WERI-Rb-1 (cell line): ENCODE results near the gene LRRC8B.
"Not testable (repeated sequence)": the region's sequence is repeated elsewhere in the genome, so short reads cannot be mapped to it uniquely, and the experiment has no call there.

Source experiments
- DNase-seq: peaks from one replicate; pipeline ENCODE4 v3.0.0-alpha.2; 2020
- H3K27ac ChIP-seq: fragments of 250-450 bp; sonication (Bioruptor Pico); 2 replicates; pipeline ENCODE4 v1.5.1; 2020; ENCODE audit warnings: mild to moderate bottlenecking, moderate library complexity
- H3K27me3 ChIP-seq: fragments of 250-450 bp; sonication (Bioruptor Pico); 2 replicates; pipeline ENCODE4 v1.5.1; 2021; ENCODE audit warnings: mild to moderate bottlenecking, low read depth, moderate library complexity; ENCODE audit not compliant: insufficient read depth, severe bottlenecking
- H3K36me3 ChIP-seq: fragments of 250-450 bp; sonication (Bioruptor Pico); 2 replicates; pipeline ENCODE4 v1.5.1; 2020; ENCODE audit warnings: mild to moderate bottlenecking, moderate library complexity
- H3K4me3 ChIP-seq: 2 replicates; pipeline ENCODE4 v1.5.1; 2011; ENCODE audit warnings: low read depth, mild to moderate bottlenecking, control low read depth, low read length
- H3K9me3 ChIP-seq: fragments of 250-450 bp; sonication (Bioruptor Pico); 2 replicates; pipeline ENCODE4 v1.5.1; 2021; ENCODE audit warnings: mild to moderate bottlenecking, moderate library complexity; ENCODE audit not compliant: severe bottlenecking
- TF ChIP-seq, protein P1 (sequence below): IDR thresholded peaks from 2 replicates; pipeline ENCODE4 v1.5.1; 2011; ENCODE audit warnings: low read depth, mild to moderate bottlenecking, control low read depth, inconsistent platforms, low read length

Gene LRRC8B

GRCh38 chr1:89584211-89584610, 59.6 kb downstream of the LRRC8B start:
- TF ChIP-seq, protein P1, sequence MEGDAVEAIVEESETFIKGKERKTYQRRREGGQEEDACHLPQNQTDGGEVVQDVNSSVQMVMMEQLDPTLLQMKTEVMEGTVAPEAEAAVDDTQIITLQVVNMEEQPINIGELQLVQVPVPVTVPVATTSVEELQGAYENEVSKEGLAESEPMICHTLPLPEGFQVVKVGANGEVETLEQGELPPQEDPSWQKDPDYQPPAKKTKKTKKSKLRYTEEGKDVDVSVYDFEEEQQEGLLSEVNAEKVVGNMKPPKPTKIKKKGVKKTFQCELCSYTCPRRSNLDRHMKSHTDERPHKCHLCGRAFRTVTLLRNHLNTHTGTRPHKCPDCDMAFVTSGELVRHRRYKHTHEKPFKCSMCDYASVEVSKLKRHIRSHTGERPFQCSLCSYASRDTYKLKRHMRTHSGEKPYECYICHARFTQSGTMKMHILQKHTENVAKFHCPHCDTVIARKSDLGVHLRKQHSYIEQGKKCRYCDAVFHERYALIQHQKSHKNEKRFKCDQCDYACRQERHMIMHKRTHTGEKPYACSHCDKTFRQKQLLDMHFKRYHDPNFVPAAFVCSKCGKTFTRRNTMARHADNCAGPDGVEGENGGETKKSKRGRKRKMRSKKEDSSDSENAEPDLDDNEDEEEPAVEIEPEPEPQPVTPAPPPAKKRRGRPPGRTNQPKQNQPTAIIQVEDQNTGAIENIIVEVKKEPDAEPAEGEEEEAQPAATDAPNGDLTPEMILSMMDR, result no peak
- no peak overlapping the region for H3K4me3 ChIP-seq
- H3K27me3 ChIP-seq, result no peaks in the 10 kb centered on the region
- H3K36me3 ChIP-seq, result peaks cover 69% of the 10 kb centered on the region
- H3K9me3 ChIP-seq, result no peaks in the 10 kb centered on the region
- no peak for DNase-seq
- H3K27ac ChIP-seq, result no peak overlapping the region

GRCh38 chr1:89584781-89585180, 60.2 kb downstream of the LRRC8B start:
- peaks cover 67% of the 10 kb centered on the region for H3K36me3 ChIP-seq
- H3K9me3 ChIP-seq, result no peaks in the 10 kb centered on the region
- no peak overlapping the region for H3K27ac ChIP-seq
- no peak overlapping the region for H3K4me3 ChIP-seq
- H3K27me3 ChIP-seq, result no peaks in the 10 kb centered on the region
- DNase-seq, result no peak
- TF ChIP-seq, protein P1, result no peak

DNA sequence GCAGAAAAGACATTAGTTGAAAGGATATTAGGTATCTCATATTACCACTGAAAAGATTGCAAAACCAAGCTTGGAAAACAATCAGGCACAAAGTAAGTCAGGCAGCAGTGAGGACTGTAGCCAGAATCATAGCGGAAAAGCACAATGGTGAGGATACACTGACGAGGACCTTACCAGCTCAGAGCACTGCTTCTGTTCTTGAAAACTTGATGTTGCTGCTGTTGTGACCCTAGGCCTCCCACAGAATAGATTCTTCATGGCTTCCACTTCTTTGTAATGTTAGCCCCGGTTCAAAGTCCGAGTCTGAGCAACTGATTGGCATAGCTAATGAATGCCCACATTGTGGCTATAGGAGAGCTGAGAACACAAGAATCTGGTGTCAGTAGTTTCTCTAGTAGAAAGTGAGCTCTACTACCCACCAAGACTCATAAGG, 63.1 kb downstream of the LRRC8B start:
- Histone ChIP-seq H3K27me3 (no peaks in the 10 kb centered on the region), H3K36me3 (peaks cover 51% of the 10 kb centered on the region), H3K4me3 (no peak overlapping the region), H3K9me3 (no peaks in the 10 kb centered on the region), H3K27ac (no peak overlapping the region)
- TF ChIP-seq, protein P1, result no peak
- DNase-seq, result no peak

DNA sequence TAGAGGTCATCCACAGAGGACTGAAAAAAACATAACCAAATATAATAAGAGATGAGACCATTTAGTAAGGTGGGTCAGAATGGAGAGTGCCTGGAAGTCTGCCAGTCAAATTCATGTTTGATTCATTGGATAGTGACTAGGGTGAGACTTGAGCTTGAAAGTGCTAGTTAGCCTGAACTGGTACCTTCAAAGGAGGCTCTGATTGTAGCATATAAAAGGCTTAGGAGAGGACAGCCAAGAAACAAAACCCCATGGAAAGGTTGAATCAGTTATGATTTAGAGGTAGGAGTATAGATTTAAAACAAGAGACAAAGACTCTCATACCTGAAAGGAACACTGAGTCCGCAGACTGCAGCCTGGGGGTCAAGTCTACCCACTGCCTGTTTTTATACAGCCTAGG, 63.9 kb downstream of the LRRC8B start:
- DNase-seq, result no peak
- H3K4me3 ChIP-seq, result no peak overlapping the region
- no peaks in the 10 kb centered on the region for H3K9me3 ChIP-seq
- H3K27ac ChIP-seq, result no peak overlapping the region
- H3K27me3 ChIP-seq, result no peaks in the 10 kb centered on the region
- H3K36me3 ChIP-seq, result peaks cover 47% of the 10 kb centered on the region
- TF ChIP-seq, protein P1, result no peak

GRCh38 chr1:89589515-89589914, 64.9 kb downstream of the LRRC8B start:
- H3K36me3 ChIP-seq, result peaks cover 36% of the 10 kb centered on the region
- H3K27me3 ChIP-seq, result no peaks in the 10 kb centered on the region
- H3K9me3 ChIP-seq, result no peaks in the 10 kb centered on the region
- TF ChIP-seq, protein P1, result no peak
- no peak overlapping the region for H3K4me3 ChIP-seq
- H3K27ac ChIP-seq, result no peak overlapping the region
- no peak for DNase-seq

- no peak overlapping the region for H3K4me3 ChIP-seq
- no peak overlapping the region for H3K27ac ChIP-seq
Measured at GRCh38 chr1:89590341-89591080, 65.9 kb downstream of the LRRC8B start.

DNA sequence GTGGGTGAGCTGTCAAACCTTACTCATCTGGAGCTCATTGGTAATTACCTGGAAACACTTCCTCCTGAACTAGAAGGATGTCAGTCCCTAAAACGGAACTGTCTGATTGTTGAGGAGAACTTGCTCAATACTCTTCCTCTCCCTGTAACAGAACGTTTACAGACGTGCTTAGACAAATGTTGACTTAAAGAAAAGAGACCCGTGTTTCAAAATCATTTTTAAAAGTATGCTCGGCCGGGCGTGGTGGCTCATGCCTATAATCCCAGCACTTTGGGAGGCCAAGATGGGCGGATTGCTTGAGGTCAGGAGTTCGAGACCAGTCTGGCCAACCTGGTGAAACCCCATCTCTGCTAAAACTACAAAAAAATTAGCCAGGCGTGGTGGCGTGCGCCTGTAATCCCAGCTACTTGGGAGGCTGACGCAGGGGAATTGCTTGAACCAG, 68.3 kb downstream of the LRRC8B start:
- not testable (repeated sequence) for H3K27me3 ChIP-seq, H3K27ac ChIP-seq, H3K4me3 ChIP-seq, H3K9me3 ChIP-seq, DNase-seq
- H3K36me3 ChIP-seq, result peaks cover 13% of the 10 kb centered on the region

More at GRCh38 chr1:89590341-89591080, 65.9 kb downstream of the LRRC8B start:
- Histone ChIP-seq H3K36me3 (peaks cover 26% of the 10 kb centered on the region), H3K27me3 (no peaks in the 10 kb centered on the region), H3K9me3 (no peaks in the 10 kb centered on the region)
- TF ChIP-seq, protein P1, result no peak
- no peak for DNase-seq
